Activated naive CD4-positive, alpha-beta T cell treated with anti-CD3 and anti-CD28 coated beads, Interleukin-2, amount 10 ng/mL, durations not matched to agents 7 days and 5 days (primary cell): ENCODE measurements around the gene LRP2.
"Not testable (repeated sequence)": the region's sequence is repeated elsewhere in the genome, so short reads cannot be mapped to it uniquely, and the experiment has no call there.

Experiments
- CTCF ChIA-PET: fragments of 350-600 bp; sonication (Branson Sonifier 250); formaldehyde crosslinking; loops from one replicate; lab custom pipeline; 2021; ENCODE audit warnings: antibody characterized with exemption; lab: Charles Lee
- DNase-seq: peaks from one replicate; pipeline ENCODE4 v3.0.0-alpha.2; 2020
- H3K27ac Mint-ChIP-seq: one replicate; pipeline ENCODE4 v1.8.0; 2021; ENCODE audit warnings: mild to moderate bottlenecking, moderate library complexity, mixed read lengths
- H3K27me3 Mint-ChIP-seq: one replicate; pipeline ENCODE4 v1.8.0; 2021; ENCODE audit warnings: mild to moderate bottlenecking, mixed read lengths
- H3K36me3 Mint-ChIP-seq: one replicate; pipeline ENCODE4 v1.8.0; 2021; ENCODE audit warnings: mixed read lengths
- H3K4me1 Mint-ChIP-seq: one replicate; pipeline ENCODE4 v1.8.0; 2021; ENCODE audit warnings: mixed read lengths
- H3K4me3 Mint-ChIP-seq: one replicate; pipeline ENCODE4 v1.8.0; 2021; ENCODE audit warnings: mild to moderate bottlenecking, moderate library complexity, mixed read lengths
- H3K9me3 Mint-ChIP-seq: one replicate; pipeline ENCODE4 v1.8.0; 2021; ENCODE audit warnings: mixed read lengths

The LRP2 gene

GRCh38 chr2:169362118-169362893, at the start of gene LRP2:
Gene LRP2 (minus strand): TSS chr2:169362534. CDS start chr2:169362399, 135 bp downstream.
- peak; percentile 56 for DNase-seq
- Mint-ChIP-seq H3K9me3 (no peaks in the 10 kb centered on the region), H3K4me3 (peak within 1 kb of the TSS; percentile 89), H3K27me3 (peaks cover 63% of the 10 kb centered on the region), H3K4me1 (peaks cover 43% of the 10 kb centered on the region), H3K36me3 (peaks cover 4% of the 10 kb centered on the region), H3K27ac (peak within 1 kb of the TSS; percentile 21)
- CTCF ChIA-PET: no interaction called here

GRCh38 chr2:169406891-169407290, 44.6 kb upstream of the LRP2 start:
- Mint-ChIP-seq H3K36me3 (no peaks in the 10 kb centered on the region), H3K27me3 (peaks cover 3% of the 10 kb centered on the region), H3K4me1 (no peaks in the 10 kb centered on the region), H3K9me3 (no peaks in the 10 kb centered on the region), H3K4me3 (no peak overlapping the region), H3K27ac (no peak overlapping the region)
- DNase-seq: no peak
- CTCF ChIA-PET: no interaction called here

- H3K9me3 Mint-ChIP-seq, H3K4me1 Mint-ChIP-seq, H3K27ac Mint-ChIP-seq, H3K36me3 Mint-ChIP-seq, H3K4me3 Mint-ChIP-seq, DNase-seq: not testable (repeated sequence)
- CTCF ChIA-PET: interaction anchor here (0.7 kb wide), 1 partner anchor 290 kb away, joined by 3 read pairs; no protein-coding TSS in a partner anchor
- H3K27me3 Mint-ChIP-seq: peaks cover 13% of the 10 kb centered on the region
These were observed 37.2 kb upstream of the LRP2 start for GRCh38 chr2:169399491-169399890.

GRCh38 chr2:169397697-169398096, 35.4 kb upstream of the LRP2 start:
- Mint-ChIP-seq H3K36me3 (no peaks in the 10 kb centered on the region), H3K27me3 (peaks cover 14% of the 10 kb centered on the region), H3K9me3 (no peaks in the 10 kb centered on the region), H3K27ac (no peak overlapping the region), H3K4me1 (no peaks in the 10 kb centered on the region), H3K4me3 (no peak overlapping the region)
- DNase-seq: no peak
- CTCF ChIA-PET: interaction anchor here (0.6 kb wide), 1 partner anchor 287 kb away, joined by 3 read pairs; no protein-coding TSS in a partner anchor

- Mint-ChIP-seq H3K4me1 (no peaks in the 10 kb centered on the region), H3K36me3 (no peaks in the 10 kb centered on the region), H3K27me3 (peaks cover 14% of the 10 kb centered on the region), H3K27ac (no peak overlapping the region), H3K9me3 (no peaks in the 10 kb centered on the region), H3K4me3 (no peak overlapping the region)
- DNase-seq: no peak
- CTCF ChIA-PET: interaction anchor here (0.8 kb wide), 1 partner anchor 254 kb away, joined by 3 read pairs; no protein-coding TSS in a partner anchor
These were observed 33.6 kb upstream of the LRP2 start for GRCh38 chr2:169395821-169396374.

DNA sequence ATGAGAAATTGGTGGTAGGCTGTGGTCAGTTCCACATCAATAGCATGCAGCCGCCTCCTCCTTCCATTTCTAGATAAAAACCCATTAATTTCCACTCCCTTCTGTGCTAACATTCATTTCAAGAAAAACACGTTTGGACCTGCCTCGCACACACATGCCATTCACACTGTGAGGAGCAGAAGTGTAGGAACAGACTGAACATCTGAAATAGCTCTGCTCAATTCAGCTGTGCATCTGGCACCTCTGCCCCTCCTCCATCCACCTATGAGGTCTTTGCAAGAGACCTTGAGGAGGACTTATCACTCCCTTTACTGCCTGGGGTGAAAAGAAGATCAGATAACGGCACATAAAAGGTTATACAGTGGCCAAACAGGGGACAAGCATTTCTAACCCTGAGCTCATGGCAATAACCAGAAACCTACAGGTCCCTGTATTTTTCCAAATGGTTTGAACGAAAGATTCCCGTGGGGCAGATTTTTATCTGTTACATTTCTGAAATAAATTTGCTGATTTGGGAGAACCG, 30.8 kb upstream of the LRP2 start:
- CTCF ChIA-PET: no interaction called here
- H3K27me3 Mint-ChIP-seq: peaks cover 13% of the 10 kb centered on the region

DNA sequence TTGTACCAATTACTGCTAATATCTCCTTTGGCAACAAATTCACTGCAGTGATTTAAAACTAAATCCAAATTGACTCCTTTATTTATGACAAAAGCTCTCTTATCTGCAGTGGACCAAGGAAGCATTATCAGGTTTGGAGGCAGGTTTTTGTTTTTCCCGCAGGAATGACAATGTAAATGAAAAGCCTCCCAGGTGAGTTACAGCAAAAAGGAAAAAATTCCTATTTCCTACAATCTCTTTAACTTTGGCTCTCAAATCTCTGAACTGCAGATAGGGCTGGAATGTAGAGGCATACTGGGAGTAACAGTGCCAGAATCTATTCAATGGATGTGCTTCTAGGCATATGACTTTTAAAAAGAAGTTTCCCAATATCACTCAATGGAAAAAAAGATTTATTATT, 28.9 kb upstream of the LRP2 start:
- CTCF ChIA-PET: no interaction called here

More for the DNA sequence above, 30.8 kb upstream of the LRP2 start:
- no peak for DNase-seq
- no peak overlapping the region for H3K4me3 Mint-ChIP-seq
- no peak overlapping the region for H3K27ac Mint-ChIP-seq
- no peaks in the 10 kb centered on the region for H3K4me1 Mint-ChIP-seq
- H3K36me3 Mint-ChIP-seq: no peaks in the 10 kb centered on the region
- no peaks in the 10 kb centered on the region for H3K9me3 Mint-ChIP-seq

GRCh38 chr2:169388161-169388560, 25.8 kb upstream of the LRP2 start:
- H3K36me3 Mint-ChIP-seq: no peaks in the 10 kb centered on the region
- CTCF ChIA-PET: no interaction called here

More for the DNA sequence above, 28.9 kb upstream of the LRP2 start:
- peaks cover 19% of the 10 kb centered on the region for H3K27me3 Mint-ChIP-seq
- no peaks in the 10 kb centered on the region for H3K36me3 Mint-ChIP-seq
- H3K9me3 Mint-ChIP-seq: no peaks in the 10 kb centered on the region
- H3K4me1 Mint-ChIP-seq: no peaks in the 10 kb centered on the region
- H3K4me3 Mint-ChIP-seq: no peak overlapping the region
- DNase-seq: no peak
- H3K27ac Mint-ChIP-seq: no peak overlapping the region

GRCh38 chr2:169386722-169387121, 24.4 kb upstream of the LRP2 start:
- Mint-ChIP-seq H3K27me3 (peaks cover 21% of the 10 kb centered on the region), H3K4me1 (no peaks in the 10 kb centered on the region), H3K27ac (no peak overlapping the region), H3K4me3 (no peak overlapping the region), H3K36me3 (no peaks in the 10 kb centered on the region), H3K9me3 (no peaks in the 10 kb centered on the region)
- no peak for DNase-seq
- CTCF ChIA-PET: no interaction called here

More at GRCh38 chr2:169388161-169388560, 25.8 kb upstream of the LRP2 start:
- no peaks in the 10 kb centered on the region for H3K4me1 Mint-ChIP-seq
- H3K27me3 Mint-ChIP-seq: peaks cover 20% of the 10 kb centered on the region
- no peak overlapping the region for H3K27ac Mint-ChIP-seq
- DNase-seq: no peak
- no peaks in the 10 kb centered on the region for H3K9me3 Mint-ChIP-seq
- H3K4me3 Mint-ChIP-seq: no peak overlapping the region

- H3K4me3 Mint-ChIP-seq: no peak overlapping the region
- no peaks in the 10 kb centered on the region for H3K9me3 Mint-ChIP-seq
- no peaks in the 10 kb centered on the region for H3K4me1 Mint-ChIP-seq
- H3K27me3 Mint-ChIP-seq: peaks cover 20% of the 10 kb centered on the region
- H3K27ac Mint-ChIP-seq: no peak overlapping the region
- DNase-seq: no peak
- no peaks in the 10 kb centered on the region for H3K36me3 Mint-ChIP-seq
- CTCF ChIA-PET: no interaction called here
These were observed 22.5 kb upstream of the LRP2 start for GRCh38 chr2:169384816-169385215.

GRCh38 chr2:169372561-169372960, 10.2 kb upstream of the LRP2 start:
- no peak for DNase-seq
- Mint-ChIP-seq H3K4me1 (no peaks in the 10 kb centered on the region), H3K9me3 (peaks cover 2% of the 10 kb centered on the region), H3K27ac (no peak overlapping the region), H3K4me3 (no peak overlapping the region), H3K36me3 (no peaks in the 10 kb centered on the region), H3K27me3 (peaks cover 22% of the 10 kb centered on the region)
- CTCF ChIA-PET: no interaction called here

DNA sequence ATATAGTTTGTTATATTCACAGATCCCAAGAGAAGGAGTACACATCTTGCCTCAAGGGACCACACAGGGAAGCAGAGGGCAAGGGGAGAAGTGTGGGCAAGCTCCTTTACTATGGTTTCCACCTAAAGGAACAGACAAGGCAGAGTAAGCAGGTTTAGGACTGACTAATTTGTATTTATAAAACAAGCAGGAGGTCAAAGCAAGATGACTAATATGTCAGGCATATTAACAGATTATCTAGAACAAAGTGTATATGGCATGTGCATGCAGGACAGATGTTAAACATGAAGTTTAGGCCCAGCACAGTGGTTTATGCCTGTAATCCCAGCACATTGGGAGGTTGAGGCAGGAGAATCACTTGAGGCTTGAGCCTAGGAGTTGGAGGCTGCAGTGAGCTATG, 3.7 kb upstream of the LRP2 start:
- H3K4me1 Mint-ChIP-seq: peaks cover 43% of the 10 kb centered on the region
- no peak for DNase-seq
- CTCF ChIA-PET: no interaction called here
- peaks cover 2% of the 10 kb centered on the region for H3K9me3 Mint-ChIP-seq
- peaks cover 46% of the 10 kb centered on the region for H3K27me3 Mint-ChIP-seq
- H3K27ac Mint-ChIP-seq: no peak overlapping the region
- H3K4me3 Mint-ChIP-seq: no peak overlapping the region
- H3K36me3 Mint-ChIP-seq: peaks cover 4% of the 10 kb centered on the region

DNA sequence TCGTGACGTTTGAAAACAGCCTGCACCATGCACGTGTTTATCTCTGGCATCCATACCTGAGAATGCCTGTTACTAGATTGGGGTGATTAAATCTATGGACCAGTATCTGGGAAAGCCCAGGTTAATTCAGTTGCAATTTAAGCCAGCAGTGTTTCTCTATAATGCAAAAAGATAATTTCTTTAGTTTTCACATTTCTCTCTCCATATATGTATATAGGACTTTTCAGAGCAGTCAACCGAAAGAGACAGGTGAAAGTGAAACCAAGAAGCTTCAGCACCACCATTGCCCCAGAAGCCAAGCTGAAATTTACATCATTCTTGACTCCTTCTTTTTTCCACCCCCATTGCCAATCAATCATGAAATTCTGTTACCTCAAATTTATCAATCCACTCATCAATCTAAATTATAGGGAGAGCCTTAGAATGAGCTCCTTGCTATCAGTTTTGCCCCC, 2.7 kb upstream of the LRP2 start:
- CTCF ChIA-PET: interaction anchor here (1.0 kb wide), 1 partner anchor 9 kb away, joined by 3 read pairs; no protein-coding TSS in a partner anchor
- peaks cover 43% of the 10 kb centered on the region for H3K4me1 Mint-ChIP-seq
- peaks cover 2% of the 10 kb centered on the region for H3K9me3 Mint-ChIP-seq
- H3K4me3 Mint-ChIP-seq: peak overlapping the region; percentile 89
- H3K36me3 Mint-ChIP-seq: peaks cover 4% of the 10 kb centered on the region
- peak overlapping the region; percentile 81 for H3K27ac Mint-ChIP-seq
- DNase-seq: peak; percentile 24
- H3K27me3 Mint-ChIP-seq: peaks cover 49% of the 10 kb centered on the region

DNA sequence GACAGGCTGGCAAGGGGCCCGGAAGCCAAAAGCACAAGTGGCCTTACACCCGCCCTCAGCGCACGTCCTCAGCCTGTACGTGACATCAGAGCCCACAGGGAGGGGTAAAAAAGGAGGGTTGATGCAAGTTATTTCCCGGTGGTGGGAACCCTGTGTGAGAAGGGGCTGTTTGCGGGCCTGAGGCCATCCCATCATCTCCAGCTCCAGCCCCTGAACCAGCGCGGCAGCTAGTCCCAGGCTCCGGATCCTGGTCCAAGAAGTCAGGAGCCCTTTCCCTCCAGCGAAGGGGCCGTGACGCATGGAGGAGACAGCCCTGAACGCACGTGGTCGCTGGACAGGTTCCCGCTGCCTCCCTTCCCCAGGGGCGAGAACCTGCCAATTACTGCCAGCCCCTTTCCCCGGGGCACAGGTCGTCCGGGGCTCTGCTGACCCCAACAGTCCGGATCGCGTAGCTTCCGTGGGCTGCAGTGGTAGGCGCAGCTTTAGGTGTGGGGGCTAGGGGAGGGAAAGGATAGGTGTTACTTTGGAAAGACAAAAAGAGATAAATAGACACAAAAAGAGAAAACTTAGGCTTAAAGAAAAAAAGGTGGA, 1.3 kb upstream of the LRP2 start:
- Mint-ChIP-seq H3K36me3 (peaks cover 4% of the 10 kb centered on the region), H3K27me3 (peaks cover 53% of the 10 kb centered on the region), H3K4me1 (peaks cover 43% of the 10 kb centered on the region), H3K9me3 (no peaks in the 10 kb centered on the region), H3K27ac (peak overlapping the region; percentile 74), H3K4me3 (peak overlapping the region; percentile 89)
- CTCF ChIA-PET: no interaction called here
- peak; percentile 69 for DNase-seq
